ENCODE data around the gene MRO.
"Not testable (repeated sequence)": the region's sequence is repeated elsewhere in the genome, so short reads cannot be mapped to it uniquely, and the experiment has no call there.

The MRO gene

DNA sequence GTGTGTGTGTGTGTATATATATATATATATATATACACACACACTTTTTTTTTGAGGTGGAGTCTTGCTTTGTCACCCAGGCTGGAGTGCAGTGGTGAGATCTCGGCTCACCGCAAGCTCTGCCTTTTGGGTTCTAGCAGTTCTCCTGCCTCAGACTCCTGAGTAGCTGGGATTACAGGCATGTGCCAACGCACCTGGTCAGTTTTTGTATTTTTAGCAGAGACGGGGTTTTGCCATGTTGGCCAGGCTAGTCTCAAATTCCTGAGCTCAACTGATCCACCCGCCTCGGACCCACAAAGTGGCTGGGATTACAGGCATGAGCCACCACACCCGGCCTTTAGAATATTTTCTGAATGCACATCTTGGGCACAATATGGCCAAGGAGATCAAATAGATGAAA, 13.7 kb upstream of the MRO start:
- not testable (repeated sequence) for DNase-seq (ENCODE audit: low spot score)

DNA sequence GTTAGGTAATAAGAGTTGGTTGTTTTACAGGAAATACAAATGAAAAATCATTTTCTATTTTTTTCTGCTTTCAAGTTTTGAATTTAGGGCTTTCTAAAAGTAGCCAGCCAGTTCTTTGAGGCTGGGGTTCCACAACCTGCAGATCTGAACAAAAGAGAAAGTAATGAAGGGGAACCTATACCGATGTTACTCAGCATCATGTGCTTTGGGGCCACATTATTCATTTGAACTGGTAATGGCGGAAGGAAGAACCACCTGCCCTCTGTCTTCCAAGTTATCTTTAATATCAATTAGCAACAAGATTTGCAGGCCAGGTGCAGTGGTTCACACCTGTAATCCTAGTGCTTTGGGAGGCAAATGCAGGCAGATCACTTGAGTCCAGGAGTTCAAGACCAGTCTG, 12.9 kb upstream of the MRO start:
- DNase-seq (ENCODE audit: low spot score) = no peak

DNA sequence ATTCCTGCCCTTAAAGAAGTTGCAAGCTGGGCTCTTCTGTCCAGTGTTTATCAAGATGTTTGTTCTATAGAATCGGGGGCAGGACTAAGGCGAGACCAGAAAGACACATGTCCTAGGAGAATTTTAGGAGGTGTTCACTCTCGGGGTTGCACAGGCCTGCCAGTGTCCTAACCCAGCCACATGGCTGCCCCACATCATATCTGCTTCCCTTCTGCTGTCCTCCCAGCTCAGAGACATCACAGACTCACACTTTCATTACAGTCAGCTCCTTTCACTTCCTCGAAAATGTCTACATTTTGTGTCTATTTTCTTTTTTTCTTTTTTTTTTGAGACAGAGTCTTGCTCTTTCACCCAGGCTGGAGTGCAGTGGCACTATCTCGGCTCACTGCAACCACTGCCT, 10.7 kb upstream of the MRO start:
- no peak for DNase-seq (ENCODE audit: low spot score)

DNA sequence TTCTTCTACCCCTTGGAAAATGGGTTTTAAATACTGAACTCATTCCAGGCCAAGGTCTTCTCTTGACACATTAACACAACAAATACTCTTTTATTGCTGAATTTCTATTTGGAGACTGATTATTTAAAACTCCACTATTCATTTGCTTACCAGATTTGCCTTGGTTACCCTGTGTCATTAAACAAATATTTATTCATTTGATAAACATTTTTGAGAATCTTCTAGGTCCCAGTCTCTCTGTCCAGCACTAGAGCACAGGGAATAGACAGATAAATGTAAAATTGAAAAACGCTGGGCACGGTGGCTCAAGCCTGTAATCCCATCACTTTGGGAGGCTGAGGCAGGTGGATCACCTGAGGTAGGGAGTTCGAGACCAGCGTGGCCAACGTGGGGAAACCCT, 9.8 kb upstream of the MRO start:
- DNase-seq (ENCODE audit: low spot score) = no peak

DNA sequence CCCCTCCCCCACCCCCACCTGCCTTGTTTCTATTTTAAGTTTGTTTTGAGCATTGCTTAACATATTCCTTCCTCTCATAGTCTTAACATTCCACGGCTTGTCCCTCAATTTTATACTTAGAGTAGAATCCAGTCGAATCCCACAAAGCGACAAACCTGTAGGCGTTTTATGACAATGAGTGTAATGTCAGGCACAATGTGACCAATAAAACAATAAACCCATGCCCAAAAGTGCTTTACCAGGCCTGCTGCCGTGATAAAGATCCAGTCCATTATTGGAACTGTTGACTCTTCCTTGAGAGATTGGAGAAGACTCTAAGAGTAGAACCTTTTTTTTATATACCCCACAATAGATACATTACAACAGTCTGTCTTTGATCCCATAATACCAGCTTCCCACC, 6.2 kb upstream of the MRO start:
- DNase-seq (ENCODE audit: low spot score) = no peak

DNA sequence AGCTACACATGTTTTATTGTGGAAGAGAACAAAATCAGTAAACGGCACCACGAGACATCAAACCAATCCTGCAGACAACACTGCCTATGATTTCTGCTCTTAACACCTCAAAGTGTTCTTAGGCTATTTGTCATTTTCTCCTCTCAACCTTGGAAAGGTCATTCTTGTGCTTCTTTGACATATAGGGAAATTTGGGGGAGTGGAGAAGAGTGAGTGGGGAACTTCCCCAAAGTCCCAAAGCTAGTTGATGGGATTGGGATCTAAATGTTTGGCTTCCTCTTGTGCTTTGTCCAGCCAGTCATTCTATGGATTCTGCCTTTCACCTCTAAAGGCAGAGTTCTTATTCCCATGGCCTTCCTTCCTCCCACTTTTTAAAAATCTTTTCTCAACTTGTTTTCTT, 5.8 kb upstream of the MRO start:
- no peak for DNase-seq (ENCODE audit: low spot score)

DNA sequence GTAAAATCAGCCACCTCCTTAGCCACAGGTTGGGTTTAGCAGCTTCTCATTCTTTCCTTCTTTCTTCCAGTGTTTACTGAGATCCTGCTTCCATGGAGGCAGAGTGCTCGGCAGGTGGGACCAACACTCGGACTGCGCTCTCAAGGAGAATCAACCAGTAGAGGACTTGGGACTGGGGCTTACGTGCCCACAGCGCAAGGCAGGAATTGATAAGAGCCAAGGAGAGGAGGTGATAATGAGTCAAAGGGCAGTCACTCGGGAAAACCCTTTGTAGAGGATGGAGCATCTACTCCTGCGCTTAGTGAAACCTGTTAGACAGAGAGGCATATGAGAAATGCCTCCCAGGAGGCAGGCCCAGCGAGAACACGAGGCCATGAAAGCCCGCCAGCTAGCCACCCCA, 2.9 kb upstream of the MRO start:
- no peak for DNase-seq (ENCODE audit: low spot score)

DNA sequence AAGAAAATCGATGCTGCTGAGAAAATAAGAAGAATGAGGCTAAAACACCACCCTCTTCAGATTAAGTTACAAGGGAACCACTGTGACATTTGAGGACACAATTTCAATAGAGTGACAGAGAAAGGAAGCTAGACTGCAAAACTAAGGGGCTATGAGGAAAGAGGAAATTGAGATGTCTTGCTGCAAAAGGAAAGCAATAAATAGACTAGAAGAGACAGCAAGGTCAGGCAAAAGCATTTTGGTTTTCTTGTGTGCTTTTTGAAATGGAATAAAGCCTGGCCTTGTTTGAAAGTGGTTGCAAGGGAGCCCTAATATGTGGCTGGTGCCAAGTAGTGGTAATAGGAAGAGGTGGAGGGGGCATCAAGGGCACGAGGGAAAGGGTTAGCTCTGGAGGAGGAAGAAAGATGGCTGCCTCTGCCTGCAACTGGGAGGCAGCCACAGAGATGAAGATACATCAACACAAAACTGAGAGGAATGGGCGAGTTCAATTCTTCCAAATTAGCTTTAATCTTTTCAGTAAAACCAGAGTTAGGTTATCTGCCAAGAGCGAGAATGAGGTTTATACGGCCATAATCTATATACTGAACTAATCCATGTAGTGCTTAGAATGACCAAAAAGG, 1.2 kb upstream of the MRO start:
- no peak for DNase-seq (ENCODE audit: low spot score)

DNA sequence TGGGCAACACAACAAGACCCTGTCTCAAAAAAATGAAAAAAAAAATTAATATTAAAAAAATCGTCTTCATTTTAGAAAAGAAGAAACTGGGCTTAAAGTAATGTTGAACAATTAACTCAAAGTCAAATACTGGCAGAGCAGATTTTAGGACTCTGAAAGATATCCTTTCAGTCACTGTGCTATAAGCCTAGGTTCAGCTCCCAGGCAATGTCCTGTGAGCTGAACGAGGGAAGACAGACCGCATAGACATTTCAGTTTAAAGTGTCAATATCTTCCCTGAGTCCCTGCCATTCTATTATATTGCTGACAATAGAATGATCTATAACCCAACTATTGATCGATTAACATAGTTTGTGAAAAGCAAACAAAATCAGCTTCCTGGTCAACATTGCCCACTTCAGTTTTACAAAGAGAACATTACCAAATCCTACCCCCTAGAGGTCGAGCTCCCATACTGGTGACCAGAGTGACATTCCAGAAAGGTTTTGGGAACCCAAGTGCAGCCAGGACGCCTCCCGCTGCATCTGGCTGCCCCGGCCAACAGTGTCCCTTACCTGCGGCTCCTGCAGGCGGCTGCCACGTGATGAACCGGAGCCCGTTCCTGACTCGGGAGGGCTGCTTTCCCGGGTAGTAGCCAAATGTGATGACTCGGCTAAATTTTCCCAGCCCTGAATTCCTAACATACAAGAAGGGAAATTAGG, 639 bp downstream of the MRO start:
- peak; percentile 36 for DNase-seq (ENCODE audit: low spot score)

DNA sequence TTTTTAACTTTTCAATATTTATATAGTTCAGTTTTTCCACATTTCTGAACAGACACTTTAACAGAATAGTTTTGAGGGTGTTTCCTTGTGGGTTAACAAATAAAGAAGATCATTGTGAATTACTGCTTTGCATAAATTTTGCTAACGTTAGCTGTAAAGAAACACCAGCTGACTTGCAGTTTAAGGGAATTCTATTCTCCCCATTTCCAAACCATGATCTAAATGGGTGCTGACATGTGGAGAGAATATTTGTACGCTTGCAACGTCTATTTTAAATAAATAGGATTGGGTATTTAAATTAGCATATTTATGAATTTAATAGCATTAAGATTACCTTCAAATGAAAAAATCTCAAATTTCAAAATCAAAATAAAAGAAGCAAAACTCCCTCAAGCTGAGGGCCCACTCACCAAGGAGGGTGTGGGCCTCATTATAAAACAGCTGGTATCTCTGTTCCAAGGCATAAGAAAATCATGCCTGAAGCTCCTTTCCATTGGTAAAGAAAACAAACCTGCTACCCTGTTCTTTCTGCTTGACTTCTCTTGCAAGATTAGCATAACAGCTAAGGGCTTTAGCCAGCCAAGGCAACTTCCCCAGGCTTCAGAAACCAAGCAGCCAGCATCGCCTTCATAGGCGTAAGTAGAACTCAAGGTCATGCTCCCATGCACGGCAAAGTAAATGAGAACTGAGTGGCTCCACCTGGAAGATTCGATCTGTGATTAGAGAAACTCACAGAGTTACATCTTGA, 3.2 kb downstream of the MRO start:
- DNase-seq (ENCODE audit: low spot score) = no peak

DNA sequence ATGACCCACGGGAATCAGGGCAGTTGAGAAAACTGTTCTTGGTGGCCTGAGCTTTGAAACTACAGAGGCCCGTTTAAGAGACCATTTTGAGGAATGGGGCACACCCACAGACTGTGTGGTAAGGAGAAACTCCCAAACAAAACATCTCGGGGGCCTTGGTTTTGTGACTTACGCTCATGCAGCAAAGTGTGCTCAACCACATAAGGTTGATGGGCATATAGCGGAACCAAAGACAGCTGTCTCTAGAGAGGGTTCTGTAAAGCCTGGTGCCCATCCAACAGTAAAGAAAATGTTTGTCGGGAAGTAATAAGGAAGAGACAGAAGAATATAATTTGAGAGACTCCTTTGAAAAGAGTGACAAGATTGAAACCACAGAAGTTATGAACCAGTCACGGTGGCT, 5.4 kb downstream of the MRO start:
- no peak for DNase-seq (ENCODE audit: low spot score)

DNA sequence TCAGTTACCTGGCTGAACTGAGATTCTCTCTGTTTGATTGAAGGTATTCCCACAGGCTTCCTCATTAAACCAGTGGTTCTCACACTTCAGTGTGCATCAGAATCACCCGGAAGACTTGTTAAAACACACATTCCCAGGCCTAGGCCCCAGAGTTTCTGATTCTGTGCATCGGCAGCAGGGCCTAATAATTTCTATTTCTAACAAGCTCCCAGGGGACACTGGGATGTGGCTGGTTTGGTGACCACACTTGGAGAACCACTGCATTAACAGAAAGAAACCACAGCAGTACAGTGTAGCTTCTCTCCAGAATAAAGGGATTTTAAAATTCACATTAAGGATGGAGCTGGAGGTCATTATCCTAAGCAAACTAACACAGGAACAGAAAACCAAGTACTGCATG, 6.5 kb downstream of the MRO start:
- DNase-seq (ENCODE audit: low spot score) = no peak

DNA sequence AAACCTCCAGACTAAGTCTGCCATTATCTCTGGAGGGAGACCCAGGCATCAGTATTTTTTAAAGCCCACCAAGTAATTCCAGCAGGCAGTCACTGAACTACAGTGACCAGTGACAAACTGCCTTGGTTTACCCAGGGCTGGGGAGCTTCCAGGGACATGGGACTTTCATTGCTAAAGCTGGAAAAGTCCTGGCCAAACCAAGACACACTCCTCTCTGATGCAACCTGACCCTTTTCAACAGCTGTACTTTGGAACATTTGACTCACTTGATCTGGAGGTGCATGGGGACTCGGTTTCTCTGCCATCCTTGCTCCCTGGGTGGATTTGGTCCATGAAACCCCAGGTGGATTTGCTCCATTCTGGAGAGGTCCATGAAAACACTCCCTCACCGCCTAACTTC, 7.0 kb downstream of the MRO start:
- no peak for DNase-seq (ENCODE audit: low spot score)

DNA sequence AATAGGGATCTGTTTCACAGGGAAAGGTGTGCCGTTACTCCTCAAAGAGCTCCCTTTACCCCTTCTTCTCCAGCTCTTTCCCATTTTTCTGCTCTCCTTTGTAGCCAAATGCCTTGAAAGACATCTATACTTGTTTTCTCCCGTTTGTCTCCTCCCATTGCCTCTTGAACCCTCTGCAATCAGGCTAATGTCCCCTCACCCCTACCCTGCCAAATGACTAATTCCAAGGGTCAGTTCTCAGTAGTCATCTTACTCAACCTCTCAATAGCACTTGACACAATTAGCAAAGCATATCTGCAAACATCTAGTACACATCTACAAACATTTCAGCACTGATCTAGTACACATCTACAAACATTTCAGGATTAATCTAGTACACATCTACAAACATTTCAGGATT, 12.6 kb downstream of the MRO start:
- no peak for DNase-seq (ENCODE audit: low spot score)

DNA sequence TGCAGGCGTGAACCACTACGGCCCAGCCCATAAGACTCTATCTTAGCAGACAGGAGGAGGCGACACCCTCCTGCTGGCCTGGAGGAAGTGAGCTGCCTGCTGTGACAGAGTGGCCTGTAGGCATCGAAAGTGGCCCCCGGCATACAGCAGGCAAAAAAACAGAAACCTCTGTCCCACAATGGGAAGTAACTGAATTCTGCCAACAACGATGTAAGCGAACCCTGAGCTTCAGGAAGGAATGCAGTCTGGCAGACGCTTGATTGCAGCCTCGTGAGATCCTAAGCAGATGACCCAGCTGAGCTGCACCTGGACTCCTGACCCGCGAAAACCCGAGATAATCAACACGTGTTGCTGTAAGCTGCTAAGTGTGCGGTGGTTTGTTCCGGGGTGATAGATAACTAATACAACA, 13.6 kb downstream of the MRO start:
- DNase-seq (ENCODE audit: low spot score) = no peak

DNA sequence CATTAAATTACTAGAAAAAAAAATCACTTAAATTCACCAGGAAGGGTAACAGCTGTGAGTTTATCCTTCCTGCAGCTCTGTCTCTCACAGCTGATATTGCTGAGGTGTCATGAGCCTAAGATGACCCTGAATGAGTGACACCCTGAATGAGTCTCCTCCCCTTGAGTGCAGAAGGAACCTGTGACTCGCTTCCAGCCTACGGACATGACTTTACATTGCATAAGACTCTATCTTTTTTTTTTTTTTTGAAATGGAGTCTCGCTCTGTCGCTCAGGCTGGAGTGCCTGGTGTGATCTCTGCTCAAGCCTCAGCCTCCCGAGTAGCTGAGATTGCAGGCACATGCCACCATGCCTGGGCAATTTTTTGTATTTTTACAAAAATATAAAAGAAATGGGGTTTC, 14.1 kb downstream of the MRO start:
- DNase-seq (ENCODE audit: low spot score) = peak; percentile 47

DNA sequence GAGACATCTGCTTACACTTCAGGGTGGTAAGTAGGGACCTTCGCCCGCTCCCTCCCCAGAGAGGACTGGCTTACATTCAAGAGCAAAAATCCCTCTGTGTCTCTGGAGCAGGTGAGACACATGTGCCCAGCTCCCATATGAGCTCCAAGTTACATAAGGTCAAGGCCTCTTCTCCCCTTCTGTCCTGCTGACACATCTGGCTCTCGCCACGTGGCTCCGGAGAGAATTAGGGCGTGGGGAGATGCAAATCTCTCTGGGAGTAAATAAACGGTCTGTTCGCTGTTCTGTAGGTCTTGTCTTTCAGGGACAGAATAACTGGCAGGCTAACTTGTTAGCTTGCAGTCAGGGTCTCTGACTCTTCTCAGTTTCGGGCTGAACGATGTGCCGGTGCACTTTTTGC, 16.2 kb downstream of the MRO start:
- no peak for DNase-seq (ENCODE audit: low spot score)

DNA sequence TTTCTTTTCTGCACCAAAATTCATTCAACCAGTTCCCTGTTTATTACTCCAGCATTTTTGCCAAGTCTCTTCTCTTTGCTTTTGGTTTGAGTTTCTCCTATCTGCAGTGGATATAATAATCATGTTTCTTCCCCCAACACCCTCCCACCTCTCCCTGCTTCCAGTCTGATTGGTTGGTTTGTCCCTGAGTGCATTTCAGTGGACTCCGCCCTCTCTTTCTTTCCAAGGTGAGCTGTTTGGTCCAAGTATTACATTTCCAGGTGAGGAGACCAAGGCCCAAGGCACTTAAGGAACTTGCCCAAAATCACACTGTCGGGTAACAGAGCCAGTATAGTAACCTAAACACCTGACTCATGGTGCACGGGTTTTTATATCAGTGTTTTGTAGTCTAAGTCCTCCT, 17.7 kb downstream of the MRO start:
- no peak for DNase-seq (ENCODE audit: low spot score)

DNA sequence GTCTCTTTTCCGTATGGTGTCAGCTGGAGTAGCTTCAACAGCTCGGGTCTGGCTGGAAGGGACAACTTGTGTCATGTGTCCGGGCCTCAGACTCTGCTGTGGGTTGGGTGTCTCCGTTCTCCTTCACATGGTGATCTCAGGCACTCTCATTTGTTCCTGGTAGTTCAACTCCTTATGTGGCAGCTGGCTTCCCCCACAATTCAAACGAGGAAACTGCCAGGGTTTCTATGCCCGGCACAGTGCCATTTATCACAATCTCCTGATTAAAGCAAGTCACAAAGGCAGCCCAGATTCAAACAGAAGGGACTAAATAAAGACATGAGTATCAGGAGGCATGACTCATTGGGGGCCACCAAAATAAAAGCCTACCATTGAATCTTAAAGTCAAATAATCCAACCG, 22.7 kb downstream of the MRO start:
- no peak for DNase-seq (ENCODE audit: low spot score)

DNA sequence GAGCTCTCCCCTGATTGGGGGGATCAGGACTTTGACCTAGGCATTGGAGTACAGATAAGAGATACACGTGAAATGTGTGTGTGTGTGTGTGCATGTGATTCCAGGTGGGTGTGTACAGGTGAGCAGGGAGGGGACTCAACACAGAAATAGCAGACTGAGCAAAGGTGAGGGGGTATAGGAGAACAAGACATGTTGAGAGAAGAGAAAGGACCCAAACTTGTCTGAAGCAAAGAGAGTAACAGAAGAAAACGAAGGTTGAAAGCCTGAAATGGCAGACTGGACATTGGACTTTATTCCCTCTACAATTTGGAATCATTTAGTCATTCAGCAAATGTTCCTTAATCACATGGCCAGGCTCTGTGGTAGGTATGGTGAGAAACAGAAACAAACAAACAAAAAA, 23.3 kb downstream of the MRO start:
- no peak for DNase-seq (ENCODE audit: low spot score)

DNA sequence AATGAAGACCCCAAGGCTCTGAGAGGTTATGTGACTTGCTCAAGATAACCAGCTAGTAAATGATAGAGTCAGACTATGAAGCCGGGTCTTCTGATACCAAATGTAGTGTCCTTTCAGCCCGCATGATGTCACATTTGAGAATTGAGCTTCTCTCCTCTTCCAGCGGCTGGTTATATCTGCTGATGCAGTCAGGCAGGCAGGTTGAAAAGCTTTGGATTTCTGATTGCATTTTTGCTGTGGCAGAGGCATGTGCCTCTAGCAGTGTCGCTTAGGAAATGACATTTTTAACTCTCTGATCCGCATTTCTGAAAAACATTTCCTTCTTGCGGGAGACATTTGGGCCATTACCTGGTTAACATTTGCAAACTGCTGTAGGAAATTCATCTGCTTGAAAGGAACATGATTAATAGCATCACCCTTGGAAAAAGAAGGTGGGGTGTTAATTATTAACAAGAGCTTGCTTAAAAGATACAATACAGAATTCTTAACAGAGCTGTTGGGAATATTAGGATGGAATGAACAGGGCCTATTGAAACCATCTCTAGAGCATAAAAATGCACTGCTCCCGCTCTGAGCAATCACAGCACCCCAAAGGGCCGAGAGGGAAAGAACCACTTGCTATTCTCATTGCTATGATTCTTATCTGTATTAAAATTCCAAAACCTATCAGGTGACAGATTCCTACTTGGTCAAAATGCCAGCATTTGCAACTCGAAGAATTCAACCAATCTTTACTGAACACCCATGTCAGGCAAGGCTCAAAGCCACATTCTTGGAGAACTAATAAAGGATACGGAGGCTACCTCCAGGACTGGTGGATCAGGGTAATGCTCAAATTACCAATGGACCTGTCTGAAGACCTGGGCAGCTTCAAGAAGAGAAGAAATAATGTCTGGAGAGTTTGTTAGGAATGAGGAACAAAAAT, 25.9 kb downstream of the MRO start:
- DNase-seq (ENCODE audit: low spot score) = no peak

DNA sequence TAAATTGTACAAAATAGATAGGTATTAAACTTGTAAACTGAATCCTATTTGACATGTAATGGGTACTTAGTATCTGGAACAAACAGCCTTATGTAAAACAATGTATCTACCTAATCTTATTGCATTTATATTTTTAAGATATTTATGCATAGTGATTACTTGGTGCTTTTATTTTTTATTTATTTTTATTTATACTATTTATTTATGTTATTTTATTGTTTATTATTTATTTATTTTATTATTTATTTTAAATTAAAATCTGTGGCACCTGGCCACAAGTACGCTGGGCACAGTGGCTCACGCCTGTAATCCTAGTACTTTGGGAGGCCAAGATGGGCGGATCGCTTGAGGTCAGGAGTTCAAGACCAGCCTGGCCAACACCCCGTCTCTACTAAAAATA, 26.9 kb downstream of the MRO start:
- DNase-seq (ENCODE audit: low spot score) = no peak

Measured in RKO (cell line).